T-helper 1 cell treated with Interleukin-12 subunit alpha and Interleukin-12 subunit beta and Interleukin-4 antibody, amounts not matched to agents 30 ng/mL and 1 ng/mL, for 36 hours (primary cell): Measurements from ENCODE around the gene ILDR2. TPM values are rescaled to one million over a fixed set of nuclear protein-coding genes. Genes with fewer than 3 reads are reported as not detected.

Experiments used
- intact Hi-C: fragments of 100-400 bp; cut with micrococcal nuclease; formaldehyde crosslinking; loops from one replicate; pipeline ENCODE4 v1.15.1; 2024
- total RNA-seq: library from RNA; stranded (reverse); gene quantifications from 2 replicates; pipeline ENCODE4 v1.2.3, GENCODE V29; 2022

The ILDR2 gene, protein sequence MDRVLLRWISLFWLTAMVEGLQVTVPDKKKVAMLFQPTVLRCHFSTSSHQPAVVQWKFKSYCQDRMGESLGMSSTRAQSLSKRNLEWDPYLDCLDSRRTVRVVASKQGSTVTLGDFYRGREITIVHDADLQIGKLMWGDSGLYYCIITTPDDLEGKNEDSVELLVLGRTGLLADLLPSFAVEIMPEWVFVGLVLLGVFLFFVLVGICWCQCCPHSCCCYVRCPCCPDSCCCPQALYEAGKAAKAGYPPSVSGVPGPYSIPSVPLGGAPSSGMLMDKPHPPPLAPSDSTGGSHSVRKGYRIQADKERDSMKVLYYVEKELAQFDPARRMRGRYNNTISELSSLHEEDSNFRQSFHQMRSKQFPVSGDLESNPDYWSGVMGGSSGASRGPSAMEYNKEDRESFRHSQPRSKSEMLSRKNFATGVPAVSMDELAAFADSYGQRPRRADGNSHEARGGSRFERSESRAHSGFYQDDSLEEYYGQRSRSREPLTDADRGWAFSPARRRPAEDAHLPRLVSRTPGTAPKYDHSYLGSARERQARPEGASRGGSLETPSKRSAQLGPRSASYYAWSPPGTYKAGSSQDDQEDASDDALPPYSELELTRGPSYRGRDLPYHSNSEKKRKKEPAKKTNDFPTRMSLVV
- 8.4 and 9.0 TPM in 2 replicates for total RNA-seq

DNA sequence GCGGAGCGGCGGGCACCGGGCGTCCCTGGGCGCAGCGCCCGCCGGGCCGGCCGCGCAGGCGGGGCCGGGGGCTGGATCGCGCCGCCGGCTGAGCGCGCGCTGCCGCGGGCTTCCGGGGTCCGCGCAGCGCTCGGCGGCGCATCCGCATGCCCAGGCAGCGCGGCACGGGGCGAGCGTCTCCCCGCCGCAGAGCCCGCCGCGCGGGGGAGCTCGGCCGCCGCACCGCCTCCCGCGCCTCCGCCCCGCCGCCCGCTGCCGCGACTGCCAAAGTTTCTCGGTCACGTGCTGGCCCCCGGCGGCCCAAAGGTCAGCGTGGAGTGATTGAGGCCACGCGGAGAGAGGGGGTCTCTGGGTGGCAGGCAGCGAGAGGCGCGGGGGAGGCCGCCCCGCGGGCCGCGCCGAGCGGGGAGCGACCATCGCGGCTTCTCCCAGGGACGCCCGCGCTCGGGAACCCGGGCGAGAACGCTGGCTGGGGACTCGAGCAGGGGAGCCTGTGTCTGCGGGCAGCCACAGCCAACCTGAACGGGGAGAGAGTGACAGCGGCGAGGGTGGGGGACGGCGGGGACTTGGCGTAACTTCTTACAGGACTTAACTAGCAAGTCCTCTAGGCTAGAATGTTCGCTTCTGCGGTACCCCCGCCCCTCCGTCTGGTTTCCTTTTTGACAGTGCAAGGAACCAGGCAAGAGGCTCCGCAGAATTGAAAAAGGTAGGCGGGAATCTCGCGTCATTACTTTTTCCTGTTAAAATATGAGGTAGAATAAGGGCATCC lies at the start of gene ILDR2:
Gene ILDR2, minus strand, starts transcription at position 180 of the 769 bp plus-strand sequence. CDS start 272 bp downstream, outside the sequence.
- intact Hi-C loops: loop anchor here (1.0 to 5.0 kb wide), 8 partner anchors 23 to 471 kb away; partner anchors contain the start of genes POU2F1 and TADA1

- intact Hi-C loops: no loop called here
Measured at GRCh38 chr1:167022384-167022783, 47.0 kb upstream of the ILDR2 start.

DNA sequence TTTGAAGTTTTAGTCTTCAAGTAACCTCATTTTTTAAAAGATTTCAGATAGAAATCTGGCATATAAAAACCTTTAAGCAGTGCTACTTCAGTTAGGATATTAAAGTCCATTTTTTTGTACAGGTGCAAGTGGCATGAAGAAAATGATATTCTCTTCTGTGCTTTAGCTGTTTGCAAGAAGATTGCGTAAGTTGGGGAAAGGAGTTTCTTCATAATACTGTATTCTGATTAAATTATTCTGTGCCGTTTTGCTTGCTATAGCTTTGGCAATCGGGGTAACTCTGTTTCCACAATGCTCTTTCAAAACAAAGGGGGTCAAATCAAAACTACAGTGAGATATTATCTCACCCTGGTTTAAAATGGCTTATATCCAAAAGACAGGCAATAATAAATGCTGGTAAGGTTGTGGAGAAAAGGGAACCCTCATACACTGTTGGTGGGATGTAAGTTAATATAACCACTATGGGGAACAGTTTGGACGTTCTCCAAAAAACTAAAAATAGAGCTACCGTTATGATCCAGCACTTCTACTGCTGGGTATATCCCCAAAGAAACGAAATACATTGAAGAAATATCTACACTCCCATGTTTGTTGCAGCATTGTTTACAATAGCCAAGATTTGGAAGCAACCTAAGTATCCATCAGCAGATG lies 40.9 kb upstream of the ILDR2 start:
- intact Hi-C loops: no loop called here

DNA sequence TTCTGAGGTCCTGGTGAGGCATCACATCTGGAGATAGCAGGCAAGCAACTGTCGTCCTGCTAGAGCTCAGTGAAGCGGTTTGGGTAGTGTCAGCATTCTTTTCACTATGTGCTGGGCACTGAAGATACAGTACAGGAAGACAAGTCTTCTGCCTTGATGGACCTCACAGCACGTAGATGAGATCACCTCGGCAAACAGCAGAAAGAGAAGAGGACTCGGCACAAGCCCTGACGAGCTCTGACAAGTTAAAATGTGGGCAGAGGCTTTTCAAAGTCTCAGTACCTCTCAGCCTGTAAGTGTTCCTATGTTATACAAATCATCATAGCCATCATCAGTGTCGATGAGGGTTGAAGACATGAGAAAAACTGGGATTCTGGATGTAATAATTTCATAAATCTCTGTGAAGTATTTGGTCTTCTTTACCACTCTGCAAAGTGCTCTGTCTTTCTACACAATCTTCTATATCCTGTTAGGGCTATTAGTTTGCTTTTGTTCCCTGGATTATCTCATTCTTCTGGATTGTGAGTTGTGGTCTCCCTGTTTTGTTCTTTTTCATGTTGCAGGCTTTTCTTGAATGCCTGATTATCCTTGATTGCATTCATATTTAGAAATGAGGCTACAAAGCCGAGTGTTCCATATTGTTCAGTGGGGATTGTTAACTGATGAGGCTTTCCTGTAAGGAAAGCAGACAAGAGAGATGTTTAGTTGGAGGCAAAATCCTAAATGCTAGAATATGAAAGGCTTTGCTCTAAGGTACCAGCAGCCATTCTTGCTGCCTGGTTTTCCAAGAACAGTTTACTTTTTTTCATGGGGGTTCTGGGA lies 38.0 kb upstream of the ILDR2 start:
- intact Hi-C loops: no loop called here

- intact Hi-C loops: no loop called here
Measured at GRCh38 chr1:167012570-167012969, 37.2 kb upstream of the ILDR2 start.

DNA sequence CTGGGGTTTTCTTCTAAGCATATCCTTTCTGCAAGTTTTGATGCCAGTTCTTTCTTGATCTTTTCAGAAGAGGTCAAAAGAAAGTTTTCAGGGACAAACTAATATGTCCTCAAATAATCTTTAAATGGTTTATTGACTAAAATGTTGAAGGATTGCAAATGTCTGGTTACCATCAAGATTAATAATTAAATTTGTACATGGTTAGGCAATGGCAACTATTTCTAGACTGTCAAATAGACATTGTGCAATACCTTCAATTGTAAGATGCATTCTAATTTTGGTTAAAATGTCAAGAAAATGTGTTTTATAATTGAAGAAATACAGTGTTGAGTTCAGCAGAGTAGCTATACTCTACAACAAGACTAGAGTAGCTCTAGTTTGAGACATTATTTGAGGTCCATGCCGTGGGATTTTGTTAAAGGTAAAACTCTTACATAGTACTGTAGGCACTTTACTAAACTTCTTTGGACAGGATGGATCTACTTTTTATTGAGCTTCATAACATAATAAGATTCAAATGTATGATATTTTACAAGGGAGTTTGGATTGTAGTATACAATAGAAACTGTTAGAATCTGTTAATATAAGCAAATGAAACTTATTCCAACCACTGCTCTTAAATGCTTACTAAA lies 36.3 kb upstream of the ILDR2 start:
- intact Hi-C loops: no loop called here

DNA sequence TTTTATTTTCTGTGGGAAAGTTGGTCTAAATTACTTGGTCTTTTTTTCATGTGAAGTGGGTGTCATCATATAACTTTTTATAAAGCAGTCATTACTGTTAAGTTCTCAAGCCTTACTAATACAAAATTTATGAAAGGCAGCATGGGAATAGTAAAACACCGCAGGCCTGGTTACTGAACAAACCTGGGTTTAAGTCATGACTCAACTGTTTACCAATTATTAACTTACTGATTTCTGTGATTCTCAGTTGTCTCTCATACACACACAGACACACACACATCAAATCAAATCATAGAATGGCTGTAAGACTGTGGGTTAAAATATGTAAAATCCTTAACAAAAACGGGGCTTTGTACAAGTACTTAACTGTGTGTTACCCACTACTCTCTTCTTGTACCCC lies 28.4 kb upstream of the ILDR2 start:
- intact Hi-C loops: no loop called here

- intact Hi-C loops: no loop called here
Measured at GRCh38 chr1:167002354-167002753, 27.0 kb upstream of the ILDR2 start.

DNA sequence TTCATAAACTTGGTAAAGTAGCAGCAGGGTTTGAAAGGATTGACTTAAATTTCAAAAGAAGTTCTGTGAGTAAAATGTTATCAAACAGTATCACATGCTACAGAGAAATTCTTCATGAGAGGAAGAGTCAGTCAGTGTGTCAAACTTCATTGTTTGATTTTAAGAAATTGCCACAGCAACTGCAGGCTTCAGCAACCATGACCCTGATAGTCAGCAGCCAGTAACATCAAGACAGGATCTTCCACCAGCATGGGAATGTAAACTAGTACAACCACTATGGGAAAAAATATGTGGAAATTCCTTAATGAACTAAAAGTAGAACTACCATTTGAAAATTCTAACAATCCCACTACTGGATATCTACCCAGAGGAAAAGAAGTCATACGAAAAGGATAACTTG lies 25.2 kb upstream of the ILDR2 start:
- intact Hi-C loops: no loop called here

- intact Hi-C loops: loop anchor here (2.0 kb wide), 1 partner anchor 25 kb away; the partner anchor contains the start of gene ILDR2
Measured at GRCh38 chr1:166999500-167000055, 24.2 kb upstream of the ILDR2 start.

DNA sequence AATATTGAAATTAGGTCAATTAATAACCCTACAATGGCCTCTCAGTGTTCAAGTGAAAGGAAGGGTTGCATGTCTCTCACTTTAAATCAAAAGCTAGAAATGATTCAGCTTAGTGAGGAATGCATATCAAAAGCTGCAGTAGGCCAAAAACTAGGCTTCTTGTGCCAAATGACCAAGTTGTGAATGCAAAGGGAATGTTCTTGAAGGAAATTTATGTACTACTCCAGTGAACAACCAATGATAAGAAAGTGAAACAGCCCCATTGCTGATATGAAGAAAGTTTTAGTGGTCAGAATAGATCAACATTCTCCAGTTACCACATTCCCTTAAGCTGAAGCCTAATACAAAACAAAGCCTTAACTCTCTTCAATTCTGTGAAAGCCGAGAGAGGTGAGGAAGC lies 23.7 kb upstream of the ILDR2 start:
- intact Hi-C loops: loop anchor here (2.0 kb wide), 1 partner anchor 24 kb away; the partner anchor contains the start of gene ILDR2

DNA sequence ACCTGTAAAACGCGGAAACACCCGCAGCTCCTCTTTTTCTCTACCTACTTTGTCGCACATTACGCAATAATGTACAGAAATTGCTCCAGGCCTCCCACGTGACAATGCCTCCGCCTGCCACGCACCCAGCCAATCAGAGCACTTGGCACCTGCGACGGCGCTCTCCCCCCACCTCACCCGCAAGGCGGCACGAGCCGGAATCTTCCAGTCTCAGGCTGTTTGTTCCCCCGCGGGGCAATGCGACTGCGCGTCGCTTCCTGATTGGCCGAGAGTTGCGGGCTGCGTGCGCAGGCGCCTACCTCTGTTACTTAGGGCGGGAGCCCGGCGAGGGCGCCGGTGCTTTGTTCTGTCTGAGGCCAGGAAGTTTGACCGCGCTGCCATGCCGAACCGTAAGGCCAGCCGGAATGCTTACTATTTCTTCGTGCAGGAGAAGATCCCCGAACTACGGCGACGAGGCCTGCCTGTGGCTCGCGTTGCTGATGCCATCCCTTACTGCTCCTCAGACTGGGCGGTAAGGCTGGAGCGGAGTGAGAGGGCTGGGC lies 13.7 kb upstream of the ILDR2 start, which contains the start of gene MAEL:
Gene MAEL, plus strand, starts transcription at position 307 of the 542 bp plus-strand sequence. Its CDS starts 73 bp downstream, at position 380.
- intact Hi-C loops: no loop called here

DNA sequence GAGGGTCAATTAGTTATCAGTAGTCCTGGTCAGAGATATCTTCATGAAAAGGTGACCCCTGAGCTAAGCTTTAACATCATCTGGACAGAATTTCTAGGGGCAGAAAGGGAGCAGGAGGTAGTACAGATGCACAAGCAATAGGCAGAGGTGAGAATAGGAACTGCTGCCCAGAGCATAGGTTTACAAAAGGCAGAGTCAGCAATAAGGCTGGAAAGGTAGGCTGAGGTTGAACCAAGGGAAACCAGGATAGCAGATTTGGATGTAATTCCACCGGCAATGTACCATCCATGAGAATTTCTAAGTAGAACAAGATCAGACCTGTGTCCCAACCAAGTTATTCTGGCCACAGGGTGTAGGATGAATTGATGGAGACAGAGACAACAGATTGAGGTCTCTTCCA lies 6.2 kb upstream of the ILDR2 start:
- intact Hi-C loops: no loop called here

DNA sequence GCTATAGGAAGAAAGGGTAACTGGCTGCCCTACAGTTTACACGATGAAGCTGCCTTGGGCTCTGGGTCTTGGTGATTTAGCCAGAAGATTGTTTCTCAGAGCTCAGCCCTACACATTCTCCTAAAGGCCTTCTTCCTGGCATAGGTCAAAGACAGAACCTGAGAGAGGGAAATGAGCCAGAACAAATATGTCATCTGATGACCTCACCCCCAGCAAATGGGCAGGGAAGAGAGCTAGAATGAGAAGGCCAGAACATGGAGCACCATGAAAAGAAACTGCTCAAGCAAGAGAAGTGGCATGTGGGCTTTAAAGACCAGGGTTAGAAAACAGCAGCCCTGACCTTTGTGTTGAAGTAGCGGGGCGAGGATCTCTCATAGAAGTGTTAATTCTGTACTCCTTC lies 5.5 kb upstream of the ILDR2 start:
- intact Hi-C loops: no loop called here

- intact Hi-C loops: no loop called here
Measured at GRCh38 chr1:166980383-166980782, 5.0 kb upstream of the ILDR2 start.

GRCh38 chr1:166978821-166979220 lies 3.5 kb upstream of the ILDR2 start:
- intact Hi-C loops: loop anchor here (5.0 kb wide), 2 partner anchors 63 to 243 kb away; partner anchors contain the start of gene POU2F1

DNA sequence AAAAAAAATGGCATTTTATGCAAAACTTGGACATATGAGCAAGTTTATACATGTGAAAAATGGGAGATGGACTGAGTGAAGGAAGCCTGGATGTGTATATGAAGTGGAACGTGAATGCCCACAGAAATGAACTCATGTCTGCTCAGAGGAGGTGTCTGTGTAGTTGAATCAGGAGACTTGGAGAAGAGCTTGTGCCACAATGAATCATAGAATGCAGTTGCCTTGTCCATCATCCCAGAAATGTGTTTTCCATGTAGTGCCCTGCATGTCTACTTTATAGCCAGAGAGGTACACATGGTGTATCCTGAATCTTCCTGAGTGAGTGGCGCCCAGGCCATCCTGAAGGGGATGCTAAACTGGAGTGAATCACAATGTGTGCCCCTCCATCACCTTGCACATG lies 2.6 kb upstream of the ILDR2 start:
- intact Hi-C loops: loop anchor here (5.0 kb wide), 2 partner anchors 64 to 244 kb away; partner anchors contain the start of gene POU2F1

DNA sequence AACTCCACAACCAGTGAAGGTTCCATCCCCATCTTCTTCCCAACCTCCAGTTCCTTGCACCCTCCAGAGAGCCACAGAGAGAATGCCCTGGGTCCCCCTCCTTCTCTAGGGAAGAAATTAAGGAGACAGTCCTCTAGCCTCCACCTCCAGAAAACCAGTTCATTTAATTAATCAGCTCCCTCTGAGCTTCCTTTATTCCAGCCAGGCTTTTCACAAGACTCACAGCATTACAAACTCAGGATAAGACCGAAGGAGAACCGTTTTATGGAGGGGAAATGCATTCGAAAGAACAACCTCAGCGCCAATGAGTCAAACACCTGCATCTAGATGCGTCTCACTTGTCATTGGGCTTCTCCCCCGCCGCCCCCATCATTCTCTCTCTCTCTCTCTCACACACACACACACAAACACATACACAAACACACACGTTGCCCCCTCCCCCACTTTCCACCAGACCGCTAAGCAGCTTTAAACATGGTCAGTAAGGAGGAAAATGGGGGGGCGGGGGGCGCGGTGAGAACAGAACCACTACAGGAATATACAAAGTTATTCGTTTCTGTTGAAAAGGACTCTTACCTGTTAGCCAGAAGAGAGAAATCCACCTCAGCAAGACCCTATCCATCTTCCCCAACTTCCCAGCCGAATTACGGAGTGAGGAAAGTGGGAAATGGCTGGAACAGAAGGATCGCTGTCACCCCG lies 544 bp downstream of the ILDR2 start:
- intact Hi-C loops: loop anchor here (1.0 to 5.0 kb wide), 8 partner anchors 22 to 741 kb away; partner anchors contain the start of gene POU2F1
